Naive thymus-derived CD4-positive, alpha-beta T cell (primary cell): Measurements from ENCODE around the gene GPC6. TPM values are rescaled to one million over a fixed set of nuclear protein-coding genes. Genes with fewer than 3 reads are reported as not detected.

ENCODE experiments used
- ATAC-seq: fragments of 150-1000 bp; cut with Tn5 transposase; 2 replicates; pipeline ENCODE4 v1.10.0; 2021; ENCODE audit warnings: mild to moderate bottlenecking, moderate library complexity
- CTCF ChIA-PET: fragments of 350-600 bp; sonication (Branson Sonifier 250); formaldehyde crosslinking; loops from one replicate; lab custom pipeline; 2021; ENCODE audit warnings: antibody characterized with exemption; lab: Charles Lee
- POLR2A ChIA-PET: fragments of 350-600 bp; sonication (Branson Sonifier 250); formaldehyde crosslinking; loops from one replicate; lab custom pipeline; 2021; ENCODE audit warnings: antibody characterized with exemption, inconsistent platforms; lab: Charles Lee
- DNase-seq, 9 donors: peaks; one replicate each; pipeline versions ENCODE4 v3.0.0 to v3.0.0-alpha.2; 2020 to 2022; ENCODE audit warnings: mixed read lengths in 1 of 9
- H3K27ac ChIP-seq: one replicate; pipeline ENCODE4 v1.7.0; 2013; ENCODE audit warnings: mild to moderate bottlenecking, low read depth, low read length, moderate library complexity
- H3K27me3 ChIP-seq, 2 donors: one replicate each; pipeline ENCODE4 v1.7.0; 2013; ENCODE audit warnings: low read length in 2 of 2, mild to moderate bottlenecking in 2 of 2, moderate library complexity in 2 of 2; ENCODE audit not compliant: control insufficient read depth in 2 of 2, insufficient read depth in 2 of 2
- H3K36me3 ChIP-seq, 3 experiments: 1 replicate in 2 of 3; 2 replicates in 1 of 3; pipeline ENCODE4 v1.7.0; 2013; ENCODE audit warnings: low read length in 3 of 3, mild to moderate bottlenecking in 3 of 3, moderate library complexity in 1 of 3; ENCODE audit not compliant: insufficient read depth in 3 of 3, control insufficient read depth in 2 of 3
- H3K4me1 ChIP-seq, 2 donors: one replicate each; pipeline ENCODE4 v1.7.0; 2013; ENCODE audit warnings: low read length in 2 of 2, mild to moderate bottlenecking in 2 of 2, moderate library complexity in 1 of 2; ENCODE audit not compliant: control insufficient read depth in 2 of 2, insufficient read depth in 2 of 2
- H3K4me3 ChIP-seq: 2 replicates; pipeline ENCODE4 v1.7.0; 2013; ENCODE audit warnings: mild to moderate bottlenecking, low read length
- H3K9me3 ChIP-seq, 3 experiments: 1 replicate in 2 of 3; 2 replicates in 1 of 3; pipeline ENCODE4 v1.7.0; 2013; ENCODE audit warnings: low read length in 3 of 3; ENCODE audit not compliant: control insufficient read depth in 2 of 3
- H3K27ac Mint-ChIP-seq, 9 donors: one replicate each; pipeline ENCODE4 v1.8.0; 2020 to 2022; ENCODE audit warnings: mixed read lengths in 9 of 9, mild to moderate bottlenecking in 8 of 9, moderate library complexity in 5 of 9, inconsistent platforms in 2 of 9
- H3K27me3 Mint-ChIP-seq, 5 donors: one replicate each; pipeline ENCODE4 v1.8.0; 2021 to 2022; ENCODE audit warnings: mixed read lengths in 5 of 5, mild to moderate bottlenecking in 1 of 5
- H3K36me3 Mint-ChIP-seq, 5 donors: one replicate each; pipeline ENCODE4 v1.8.0; 2020 to 2022; ENCODE audit warnings: mixed read lengths in 5 of 5, mild to moderate bottlenecking in 3 of 5, inconsistent platforms in 1 of 5
- H3K4me1 Mint-ChIP-seq, 7 donors: one replicate each; pipeline ENCODE4 v1.8.0; 2020 to 2022; ENCODE audit warnings: mixed read lengths in 7 of 7, mild to moderate bottlenecking in 3 of 7, inconsistent platforms in 1 of 7
- H3K4me3 Mint-ChIP-seq, 10 donors: one replicate each; pipeline ENCODE4 v1.8.0; 2020 to 2022; ENCODE audit warnings: mild to moderate bottlenecking in 10 of 10, mixed read lengths in 10 of 10, moderate library complexity in 6 of 10, inconsistent platforms in 2 of 10
- H3K9me3 Mint-ChIP-seq, 11 donors: one replicate each; pipeline ENCODE4 v1.8.0; 2020 to 2022; ENCODE audit warnings: mixed read lengths in 11 of 11, mild to moderate bottlenecking in 4 of 11, inconsistent platforms in 1 of 11, moderate library complexity in 1 of 11
- intact Hi-C, 2 donors: fragments of 100-400 bp; cut with micrococcal nuclease; formaldehyde crosslinking; loops; one replicate each; pipeline ENCODE4 v1.15.1; 2023
- polyA plus RNA-seq, 2 donors: library from polyadenylated mRNA; unstranded; fragments of 300-500 nt; fragmentation: Illumina TruSeq; gene quantifications; one replicate each; pipeline ENCODE4 v1.2.3, GENCODE V29; 2021
- total RNA-seq, 6 experiments: library from RNA in 5 of 6; stranded (reverse) in 5 of 6; gene quantifications; 1 replicate in 5 of 6; 2 replicates in 1 of 6; pipeline ENCODE4 v1.2.3 and lab custom pipeline; 2021 to 2026

GPC6 gene
- total and polyA plus RNA-seq, 7 experiments from 2014 or later = not detected

- CTCF ChIA-PET = no interaction called here
- no peaks in the 10 kb centered on the region for H3K9me3 ChIP-seq
- POLR2A ChIA-PET = interaction anchor here (0.6 to 1.1 kb wide), 2 partner anchors 9 to 11 kb away, joined by 3 to 4 read pairs; no protein-coding TSS in a partner anchor
- H3K4me3 ChIP-seq = no peak overlapping the region
- Mint-ChIP-seq H3K4me1 (peaks cover 0 to 27% (median 11%) of the 10 kb centered on the region in 7 donors), H3K27me3 (no peaks in the 10 kb centered on the region), H3K9me3 (peaks cover 0 to 5% (median 0%) of the 10 kb centered on the region in 11 donors), H3K36me3 (peaks cover 0 to 17% (median 0%) of the 10 kb centered on the region in 5 donors), H3K4me3 (no peak overlapping the region), H3K27ac (peak overlapping the region in 1 of 9 donors; percentile 30)
- ATAC-seq = no peak
- intact Hi-C loops = no loop called here
- no peaks in the 10 kb centered on the region for H3K36me3 ChIP-seq
- H3K27me3 ChIP-seq = no peaks in the 10 kb centered on the region
- H3K4me1 ChIP-seq = peaks cover 0 to 4% of the 10 kb centered on the region in 2 donors
- no peak for DNase-seq
- H3K27ac ChIP-seq = no peak overlapping the region
Measured at GRCh38 chr13:94312511-94313216, 1086.1 kb downstream of the GPC6 start.

- no peak overlapping the region for H3K27ac Mint-ChIP-seq
- CTCF ChIA-PET = no interaction called here
- peaks cover 0 to 5% (median 0%) of the 10 kb centered on the region in 11 donors for H3K9me3 Mint-ChIP-seq
- peaks cover 0 to 34% (median 14%) of the 10 kb centered on the region in 7 donors for H3K4me1 Mint-ChIP-seq
- no peak overlapping the region for H3K4me3 Mint-ChIP-seq
- no peak overlapping the region for H3K4me3 ChIP-seq
- H3K4me1 ChIP-seq = peaks cover 0 to 4% of the 10 kb centered on the region in 2 donors
- H3K27me3 Mint-ChIP-seq = no peaks in the 10 kb centered on the region
- ATAC-seq (no peak), DNase-seq (no peak)
- H3K36me3 ChIP-seq = no peaks in the 10 kb centered on the region
- no peaks in the 10 kb centered on the region for H3K9me3 ChIP-seq
- intact Hi-C loops = no loop called here
- POLR2A ChIA-PET = interaction anchor here (0.6 to 1.0 kb wide), 2 partner anchors 9 to 16 kb away, joined by 3 read pairs; no protein-coding TSS in a partner anchor
- no peak overlapping the region for H3K27ac ChIP-seq
- H3K36me3 Mint-ChIP-seq = peaks cover 0 to 17% (median 0%) of the 10 kb centered on the region in 5 donors
- no peaks in the 10 kb centered on the region for H3K27me3 ChIP-seq
Measured at GRCh38 chr13:94313321-94313910, 1086.8 kb downstream of the GPC6 start.

GRCh38 chr13:94313926-94314325, 1087.3 kb downstream of the GPC6 start:
- ATAC-seq = no peak
- CTCF ChIA-PET = no interaction called here

GRCh38 chr13:94315188-94315587, 1088.6 kb downstream of the GPC6 start:
- peaks cover 0 to 17% (median 0%) of the 10 kb centered on the region in 5 donors for H3K36me3 Mint-ChIP-seq
- H3K27ac Mint-ChIP-seq = no peak overlapping the region
- Histone ChIP-seq H3K36me3 (no peaks in the 10 kb centered on the region), H3K27ac (no peak overlapping the region), H3K9me3 (no peaks in the 10 kb centered on the region), H3K4me3 (no peak overlapping the region), H3K4me1 (peaks cover 0 to 4% of the 10 kb centered on the region in 2 donors), H3K27me3 (no peaks in the 10 kb centered on the region)
- intact Hi-C loops = loop anchor here in 1 of 2 donors (5.0 kb wide), 2 partner anchors 78 to 287 kb away; partner anchors contain the start of gene GPR180
- H3K9me3 Mint-ChIP-seq = peaks cover 0 to 5% (median 0%) of the 10 kb centered on the region in 11 donors
- peaks cover 0 to 43% (median 14%) of the 10 kb centered on the region in 7 donors for H3K4me1 Mint-ChIP-seq
- no peaks in the 10 kb centered on the region for H3K27me3 Mint-ChIP-seq
- POLR2A ChIA-PET = no interaction called here
- CTCF ChIA-PET = no interaction called here
- no peak overlapping the region for H3K4me3 Mint-ChIP-seq
- DNase-seq (no peak), ATAC-seq (no peak)

More at GRCh38 chr13:94313926-94314325, 1087.3 kb downstream of the GPC6 start:
- H3K9me3 Mint-ChIP-seq = peaks cover 0 to 5% (median 0%) of the 10 kb centered on the region in 11 donors
- H3K9me3 ChIP-seq = no peaks in the 10 kb centered on the region
- no peak overlapping the region for H3K27ac ChIP-seq
- peaks cover 0 to 36% (median 14%) of the 10 kb centered on the region in 7 donors for H3K4me1 Mint-ChIP-seq
- no peak overlapping the region for H3K4me3 Mint-ChIP-seq
- H3K4me1 ChIP-seq = peaks cover 0 to 4% of the 10 kb centered on the region in 2 donors
- POLR2A ChIA-PET = interaction anchor here (0.6 to 1.0 kb wide), 3 partner anchors 9 to 93 kb away, joined by 3 read pairs; no protein-coding TSS in a partner anchor
- H3K27ac Mint-ChIP-seq = no peak overlapping the region
- no peak overlapping the region for H3K4me3 ChIP-seq
- intact Hi-C loops = no loop called here
- no peaks in the 10 kb centered on the region for H3K36me3 ChIP-seq
- DNase-seq = no peak
- no peaks in the 10 kb centered on the region for H3K27me3 ChIP-seq
- peaks cover 0 to 17% (median 0%) of the 10 kb centered on the region in 5 donors for H3K36me3 Mint-ChIP-seq
- no peaks in the 10 kb centered on the region for H3K27me3 Mint-ChIP-seq

GRCh38 chr13:94317063-94317491, 1090.5 kb downstream of the GPC6 start:
- peak overlapping the region in 5 of 10 donors; percentile 6 to 32 (median 26) for H3K4me3 Mint-ChIP-seq
- POLR2A ChIA-PET = no interaction called here
- H3K4me1 Mint-ChIP-seq = peaks cover under 1 to 45% (median 18%) of the 10 kb centered on the region in 7 donors
- peak overlapping the region in 2 of 9 donors; percentile 50 to 68 for H3K27ac Mint-ChIP-seq
- no peak for DNase-seq
- CTCF ChIA-PET = no interaction called here
- intact Hi-C loops = loop anchor here in 1 of 2 donors (1.0 to 5.0 kb wide), 4 partner anchors 9 to 285 kb away; partner anchors contain the start of gene GPR180
- no peak overlapping the region for H3K4me3 ChIP-seq
- peaks cover 0 to 15% (median 0%) of the 10 kb centered on the region in 11 donors for H3K9me3 Mint-ChIP-seq
- H3K27me3 Mint-ChIP-seq = no peaks in the 10 kb centered on the region
- H3K27ac ChIP-seq = no peak overlapping the region
- H3K9me3 ChIP-seq = no peaks in the 10 kb centered on the region
- no peaks in the 10 kb centered on the region for H3K27me3 ChIP-seq
- ATAC-seq = no peak
- H3K36me3 Mint-ChIP-seq = peaks cover 0 to 27% (median 3%) of the 10 kb centered on the region in 5 donors
- peaks cover 0 to 4% of the 10 kb centered on the region in 2 donors for H3K4me1 ChIP-seq
- H3K36me3 ChIP-seq = no peaks in the 10 kb centered on the region

- no peak overlapping the region for H3K27ac ChIP-seq
- no peaks in the 10 kb centered on the region for H3K9me3 ChIP-seq
- H3K36me3 ChIP-seq = no peaks in the 10 kb centered on the region
- ChIA-PET POLR2A (no interaction called here), CTCF (interaction anchor here (0.7 kb wide), 1 partner anchor 9 kb away, joined by 3 read pairs; no protein-coding TSS in a partner anchor)
- DNase-seq (no peak), ATAC-seq (no peak)
- Mint-ChIP-seq H3K36me3 (peaks cover 0 to 29% (median 4%) of the 10 kb centered on the region in 5 donors), H3K9me3 (peaks cover 0 to 17% (median 0%) of the 10 kb centered on the region in 11 donors), H3K4me3 (no peak overlapping the region), H3K27me3 (no peaks in the 10 kb centered on the region), H3K27ac (peak overlapping the region in 2 of 9 donors; percentile 34 to 36), H3K4me1 (peaks cover 9 to 51% (median 29%) of the 10 kb centered on the region in 7 donors)
- H3K4me1 ChIP-seq = peaks cover 9 to 12% of the 10 kb centered on the region in 2 donors
- no peak overlapping the region for H3K4me3 ChIP-seq
- intact Hi-C loops = loop anchor here in 1 of 2 donors (5.0 kb wide), 2 partner anchors 81 to 284 kb away; partner anchors contain the start of gene GPR180
- no peaks in the 10 kb centered on the region for H3K27me3 ChIP-seq
Measured at GRCh38 chr13:94318418-94318817, 1091.8 kb downstream of the GPC6 start.
